Measurements from ENCODE around the gene TPST2.

The TPST2 gene

DNA sequence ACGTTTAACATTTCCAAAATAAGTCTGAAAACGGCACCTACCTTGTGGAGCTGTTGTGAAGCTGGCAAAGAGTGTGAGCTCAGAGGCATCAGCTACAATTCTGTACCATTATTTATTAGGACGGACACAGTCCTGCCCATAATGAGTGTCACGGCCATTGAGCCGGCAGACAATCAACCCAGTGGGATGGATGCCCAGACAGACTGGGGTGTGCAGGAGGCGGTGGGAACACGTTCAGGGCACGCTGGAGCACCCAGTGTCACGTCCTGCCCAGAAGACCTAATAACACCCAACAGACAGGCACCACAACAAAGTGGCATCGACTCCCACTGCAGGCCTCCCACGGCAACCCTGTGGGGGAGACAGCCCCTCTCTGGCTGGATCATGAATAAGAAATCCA lies 34.5 kb downstream of the TPST2 start:
- DNase-seq (ENCODE audit: low read depth in 2 of 2) = no peak

DNA sequence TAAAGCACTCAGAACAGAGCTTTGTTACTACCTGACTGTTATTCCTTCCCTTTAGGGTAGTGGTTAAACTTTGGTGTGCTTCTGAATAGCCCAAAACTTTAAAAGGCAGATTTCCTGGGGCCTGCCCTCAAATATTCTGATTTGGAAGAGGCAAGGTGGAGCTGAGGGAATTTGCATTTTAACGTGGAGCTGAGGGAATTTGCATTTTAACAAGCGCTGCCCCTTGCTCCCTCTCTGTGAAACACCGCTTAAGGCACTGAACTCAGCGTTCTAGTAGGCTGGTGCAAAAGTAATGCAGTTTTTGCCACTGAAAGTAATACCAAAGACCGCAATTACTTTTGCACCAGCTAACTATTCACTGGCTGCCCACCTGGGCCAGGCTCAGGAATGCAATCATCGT lies 35.0 kb downstream of the TPST2 start:
- DNase-seq (ENCODE audit: low read depth in 2 of 2) = no peak

GRCh38 chr22:26553056-26553752 lies 36.7 kb downstream of the TPST2 start:
- no peak for DNase-seq (ENCODE audit: low read depth in 2 of 2)

- DNase-seq (ENCODE audit: low read depth in 2 of 2) = no peak
Observed at GRCh38 chr22:26552466-26552865, 37.5 kb downstream of the TPST2 start.

DNA sequence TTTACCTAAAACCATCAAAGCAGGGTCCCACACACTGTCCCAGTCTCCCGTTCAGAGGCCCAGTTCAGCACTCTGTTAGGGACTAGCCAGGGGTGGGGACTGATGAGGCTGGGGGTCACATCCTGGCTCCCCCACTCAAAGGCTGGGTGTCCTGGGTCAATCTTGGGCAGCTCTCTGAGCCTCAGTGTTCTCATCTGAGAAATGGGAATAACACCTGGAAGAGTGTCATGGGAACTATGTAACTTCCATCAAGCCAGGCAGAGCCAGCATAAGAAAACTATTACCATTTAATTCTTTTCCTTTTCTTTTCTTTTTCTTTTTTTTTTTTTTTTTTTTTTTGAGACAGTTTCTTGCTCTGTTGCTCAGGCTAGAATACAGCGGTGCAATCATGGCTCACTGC lies 38.4 kb downstream of the TPST2 start:
- no peak for DNase-seq (ENCODE audit: low read depth in 2 of 2)

DNA sequence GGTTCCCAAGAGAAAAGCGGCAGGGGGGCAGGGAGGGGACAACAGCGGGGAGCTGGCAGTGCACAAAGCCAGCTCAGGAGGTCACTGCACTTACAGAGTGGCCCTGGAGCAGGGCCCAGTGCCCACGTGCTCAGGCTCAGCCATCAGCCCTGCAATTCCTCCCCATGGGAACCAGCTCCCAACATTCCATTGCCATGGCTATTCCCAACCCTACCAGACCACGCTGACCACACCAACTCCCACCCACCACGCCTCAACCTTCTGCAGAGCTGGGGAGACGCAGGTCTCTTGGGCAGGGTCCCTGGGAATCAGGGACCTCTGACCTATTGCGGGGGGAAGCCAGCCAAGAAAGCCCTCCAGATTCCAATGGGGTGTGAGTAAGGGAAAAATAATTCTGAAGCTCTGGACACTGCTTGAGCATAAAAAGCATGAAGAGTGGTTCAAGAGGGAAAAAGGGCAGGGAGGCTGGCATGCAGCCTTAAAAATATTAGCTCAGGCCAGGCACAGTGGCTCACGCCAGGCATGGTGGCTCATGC lies 39.4 kb downstream of the TPST2 start:
- no peak for DNase-seq (ENCODE audit: low read depth in 2 of 2)

- DNase-seq (ENCODE audit: low read depth in 2 of 2) = no peak
Observed at GRCh38 chr22:26549902-26550497, 39.9 kb downstream of the TPST2 start.

GRCh38 chr22:26548984-26549383 lies 40.9 kb downstream of the TPST2 start:
- no peak for DNase-seq (ENCODE audit: low read depth in 2 of 2)

GRCh38 chr22:26548303-26548702 lies 41.6 kb downstream of the TPST2 start:
- no peak for DNase-seq (ENCODE audit: low read depth in 2 of 2)

DNA sequence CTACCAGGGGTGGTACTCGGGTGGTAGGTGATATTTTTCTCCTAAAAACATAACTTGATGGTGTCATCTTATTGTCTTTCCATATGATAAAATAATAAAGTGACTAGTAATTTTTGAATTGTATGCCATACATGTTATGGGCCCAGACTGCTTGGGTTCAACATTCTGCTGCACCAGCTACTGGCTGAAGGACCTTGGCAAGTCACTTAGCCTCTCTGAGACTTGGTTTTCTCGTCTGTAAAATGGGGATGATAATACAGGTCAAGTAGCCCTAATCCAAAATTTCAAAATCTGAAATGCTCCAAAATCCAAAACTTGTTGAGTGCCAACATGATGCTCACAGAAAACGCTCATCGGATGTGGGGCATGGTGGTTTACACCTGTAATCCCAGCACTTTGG lies 42.1 kb downstream of the TPST2 start:
- no peak for DNase-seq (ENCODE audit: low read depth in 2 of 2)

DNA sequence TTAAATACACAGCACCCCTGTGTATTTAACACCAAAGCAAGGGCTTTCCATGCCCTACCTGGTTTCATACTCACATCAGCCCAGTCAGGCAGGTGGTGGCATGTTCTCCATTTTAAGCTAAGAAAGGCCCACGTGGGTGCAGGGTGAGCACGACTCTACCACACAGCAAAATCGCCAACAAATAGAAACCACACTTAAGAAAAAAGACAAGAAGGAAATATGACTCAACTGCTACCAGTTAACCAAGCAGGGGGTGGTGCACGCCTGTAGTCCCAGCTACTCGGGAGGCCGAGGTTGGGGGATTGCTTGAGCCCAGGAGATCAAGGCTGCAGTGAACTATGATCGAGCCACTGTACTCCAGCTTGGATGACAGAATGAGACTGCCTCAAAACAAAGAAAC lies 42.5 kb downstream of the TPST2 start:
- DNase-seq (ENCODE audit: low read depth in 2 of 2) = peak in 1 of 2 donors; percentile 5

DNA sequence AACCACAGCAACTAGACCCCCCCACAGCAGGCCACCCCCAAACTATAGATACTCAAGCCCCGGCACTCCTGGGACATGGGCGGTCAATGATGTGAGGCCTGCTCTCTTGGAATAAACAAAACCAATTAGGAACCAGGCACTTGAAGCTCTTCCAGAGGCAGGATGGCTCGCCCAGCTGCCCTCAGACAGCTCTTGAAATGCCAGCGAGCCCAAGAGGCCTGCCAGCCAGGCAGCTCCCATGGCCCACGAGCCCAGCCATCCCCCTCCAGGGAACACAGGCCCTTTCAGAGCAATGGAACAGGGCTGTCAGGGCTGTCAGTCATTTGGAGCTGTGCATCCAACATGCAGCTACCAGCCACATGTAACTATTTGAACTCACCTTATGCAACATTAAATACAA lies 43.6 kb downstream of the TPST2 start:
- DNase-seq (ENCODE audit: low read depth in 2 of 2) = no peak

DNA sequence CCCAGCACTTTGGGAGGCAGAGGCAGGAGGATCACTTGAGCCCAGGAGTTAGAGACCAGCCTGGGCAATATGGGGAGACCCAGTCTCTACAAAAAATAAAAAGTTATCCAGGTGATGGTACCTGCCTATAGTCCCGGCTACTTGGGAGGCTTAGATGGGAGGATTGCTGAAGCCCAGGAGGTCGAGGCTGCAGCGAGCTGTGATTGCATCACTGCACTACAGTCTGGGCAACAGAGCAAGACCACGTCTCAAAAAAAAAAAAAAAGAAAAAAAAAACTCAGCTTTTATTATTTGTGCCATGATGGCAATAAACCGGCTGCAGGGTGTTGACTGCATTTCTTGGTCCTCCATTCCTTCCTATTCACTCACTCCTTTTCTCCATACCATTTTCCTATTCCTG lies 44.1 kb downstream of the TPST2 start:
- DNase-seq (ENCODE audit: low read depth in 2 of 2) = no peak

DNA sequence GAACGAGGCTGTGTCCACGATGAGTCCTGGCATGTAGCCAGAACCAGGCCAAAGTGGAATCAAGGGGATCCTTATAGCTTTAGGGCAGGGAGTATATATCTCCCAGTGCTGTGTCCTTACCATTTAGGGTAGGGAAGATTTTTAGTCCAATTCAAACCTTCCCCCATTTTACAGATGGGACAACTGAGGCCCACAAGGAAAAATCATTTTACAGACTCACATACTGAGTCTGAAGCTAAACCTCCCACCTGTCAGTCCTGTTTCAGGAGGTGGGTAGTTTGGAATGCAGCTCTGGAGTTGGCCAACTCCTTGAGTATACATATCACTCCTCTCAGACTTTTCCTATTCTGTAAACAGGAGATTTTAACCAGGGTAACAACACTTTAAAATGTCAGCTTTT lies 44.5 kb downstream of the TPST2 start:
- DNase-seq (ENCODE audit: low read depth in 2 of 2) = no peak

DNA sequence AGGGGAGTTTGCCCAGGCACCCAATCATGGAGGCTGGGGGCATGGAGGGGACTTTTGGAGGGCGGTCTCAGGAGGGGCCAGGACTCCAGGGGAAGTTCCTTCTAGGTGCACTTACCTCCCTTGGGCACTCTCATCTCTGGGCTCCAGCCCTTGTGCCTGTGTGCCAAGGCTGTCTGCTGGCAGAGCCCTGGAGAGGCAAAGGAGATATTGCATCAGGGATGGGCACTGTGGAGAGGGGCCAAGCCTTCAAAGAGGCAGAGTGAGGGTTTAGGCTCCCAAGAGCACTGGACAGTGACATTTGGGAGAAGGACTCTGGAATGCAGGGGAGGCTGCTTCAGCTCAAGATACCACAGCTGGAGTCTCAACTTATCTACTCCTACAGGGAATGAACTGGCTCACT lies 45.4 kb downstream of the TPST2 start:
- no peak for DNase-seq (ENCODE audit: low read depth in 2 of 2)

GRCh38 chr22:26542831-26543230 lies 47.1 kb downstream of the TPST2 start:
- DNase-seq (ENCODE audit: low read depth in 2 of 2) = no peak

DNA sequence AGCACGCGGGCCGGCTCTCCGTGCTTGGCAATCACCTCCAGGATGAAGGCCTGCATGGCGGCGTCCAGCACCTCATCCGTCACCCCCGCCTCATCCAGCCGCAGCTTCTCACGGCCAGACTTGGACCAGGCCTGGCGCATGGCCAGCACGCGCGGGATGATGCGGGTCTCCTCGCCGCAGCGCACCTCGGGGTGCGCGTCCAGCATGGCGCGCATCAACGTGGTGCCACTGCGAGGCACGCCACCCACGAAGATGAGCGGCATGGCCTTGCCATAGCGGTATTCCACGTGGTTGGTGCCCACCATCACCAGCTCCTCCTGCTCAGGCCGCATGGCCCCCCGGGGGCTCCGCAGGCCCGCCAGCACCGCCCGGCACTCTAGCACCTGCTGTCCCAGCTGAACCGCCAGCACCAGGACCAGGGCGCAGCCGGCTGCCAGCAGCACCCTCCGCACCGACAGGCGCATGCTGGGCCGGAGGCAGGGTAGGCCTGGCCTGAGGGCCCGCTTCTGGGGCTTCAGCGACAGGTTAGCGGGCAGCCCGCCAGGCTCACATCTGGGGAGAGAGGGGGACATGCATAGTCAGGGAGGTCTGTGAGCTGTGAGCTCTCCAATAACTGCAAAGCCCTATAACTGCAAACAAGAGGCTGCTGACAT lies 48.6 kb downstream of the TPST2 start:
- DNase-seq (ENCODE audit: low read depth in 2 of 2) = no peak

GRCh38 chr22:26540119-26540518 lies 49.8 kb downstream of the TPST2 start:
- DNase-seq (ENCODE audit: low read depth in 2 of 2) = no peak

- DNase-seq (ENCODE audit: low read depth in 2 of 2) = no peak
Observed at GRCh38 chr22:26536762-26537134, 53.2 kb downstream of the TPST2 start.

GRCh38 chr22:26536056-26536761 lies 53.7 kb downstream of the TPST2 start:
- DNase-seq (ENCODE audit: low read depth in 2 of 2) = no peak

GRCh38 chr22:26535603-26535908 lies 54.4 kb downstream of the TPST2 start:
- DNase-seq (ENCODE audit: low read depth in 2 of 2) = no peak

- no peak for DNase-seq (ENCODE audit: low read depth in 2 of 2)
Observed at GRCh38 chr22:26534874-26535602, 54.9 kb downstream of the TPST2 start.

All from activated CD8-positive, alpha-beta memory T cell treated with anti-CD3 and anti-CD28 coated beads for 4 hours (primary cell).